ENCODE data around the gene CTXND1.
"Not testable (repeated sequence)": the region's sequence is repeated elsewhere in the genome, so short reads cannot be mapped to it uniquely, and the experiment has no call there.

The CTXND1 gene

DNA sequence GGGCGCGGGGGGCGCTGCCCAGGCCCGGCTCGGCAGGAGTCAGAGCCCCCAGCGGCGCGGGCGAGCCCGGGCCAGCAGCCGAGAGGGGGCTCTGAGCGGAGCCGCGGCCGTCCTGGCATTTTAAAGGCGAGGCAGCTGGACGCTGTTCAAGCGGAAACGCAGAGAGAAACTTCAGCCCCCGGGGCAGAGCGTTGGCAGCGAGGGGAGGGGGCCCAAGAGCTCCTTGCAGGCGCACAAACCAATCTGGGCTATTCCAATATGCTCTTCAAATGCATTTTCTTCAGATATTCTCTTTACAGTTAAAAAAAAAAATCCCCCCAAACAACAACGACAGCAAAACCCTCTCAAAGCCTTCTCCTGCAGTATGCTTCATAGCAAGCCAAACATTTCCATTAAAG is at the start of gene CTXND1:
CTXND1 (minus strand) TSS at position 93 of the 398 bp plus-strand sequence. CDS start 50,264 bp downstream, outside the sequence.
- DNase-seq: no peak

DNA sequence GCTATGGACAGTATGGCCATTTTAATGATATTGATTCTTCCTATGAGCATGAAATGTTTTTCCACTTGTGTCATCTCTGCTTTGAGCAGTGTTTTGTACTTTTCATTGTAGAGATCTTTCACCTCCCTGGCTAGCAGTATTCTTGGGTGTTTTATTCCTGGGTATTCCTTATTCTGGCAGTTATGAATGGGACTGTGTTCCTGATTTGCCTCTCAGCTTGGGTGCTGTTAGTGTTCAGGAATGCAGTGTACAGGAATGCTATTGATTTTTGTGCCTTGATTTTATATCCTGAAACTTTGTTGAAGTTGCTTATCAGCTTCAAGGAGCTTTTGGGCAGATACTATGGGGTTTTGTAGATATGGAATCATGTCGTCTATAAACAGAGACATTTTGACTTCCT is 49.5 kb upstream of the CTXND1 start:
- DNase-seq: no peak

DNA sequence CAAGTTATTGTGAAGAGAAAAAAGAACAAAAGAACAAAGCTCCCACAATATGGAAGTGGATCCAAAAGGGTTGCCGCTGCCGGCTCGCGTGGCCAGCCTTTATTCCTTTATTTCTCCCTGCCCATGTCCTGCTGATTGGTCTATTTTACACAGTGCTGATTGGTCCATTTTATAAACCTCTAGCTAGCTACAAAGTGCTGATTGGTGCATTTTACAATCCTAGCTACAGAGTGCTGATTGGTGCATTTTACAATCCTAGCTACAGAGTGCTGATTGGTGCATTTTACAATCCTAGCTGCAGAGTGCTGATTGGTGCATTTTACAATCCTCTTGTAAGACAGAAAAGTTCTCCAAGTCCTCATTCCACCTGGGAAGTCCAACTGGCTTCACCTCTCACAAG is 43.8 kb upstream of the CTXND1 start:
- not testable (repeated sequence) for DNase-seq

DNA sequence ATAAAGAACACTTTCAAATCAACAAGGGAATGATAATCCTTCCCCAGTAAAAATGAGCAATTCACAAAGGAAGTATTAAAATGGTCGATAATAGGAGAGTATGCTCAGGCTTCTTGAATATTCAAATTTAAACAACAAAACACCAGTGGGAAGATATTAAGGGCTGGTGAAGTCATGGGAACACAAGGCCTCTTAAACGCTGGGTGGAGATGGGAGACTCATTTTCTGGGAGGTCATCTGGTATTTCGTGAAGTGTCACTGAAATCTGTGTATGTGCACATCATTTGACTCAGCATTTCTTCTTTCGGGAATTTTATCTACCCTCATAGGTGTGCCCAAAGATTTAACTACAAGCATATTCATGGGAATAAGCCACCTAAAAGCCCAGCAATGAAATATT is 40.1 kb upstream of the CTXND1 start:
- DNase-seq: no peak

DNA sequence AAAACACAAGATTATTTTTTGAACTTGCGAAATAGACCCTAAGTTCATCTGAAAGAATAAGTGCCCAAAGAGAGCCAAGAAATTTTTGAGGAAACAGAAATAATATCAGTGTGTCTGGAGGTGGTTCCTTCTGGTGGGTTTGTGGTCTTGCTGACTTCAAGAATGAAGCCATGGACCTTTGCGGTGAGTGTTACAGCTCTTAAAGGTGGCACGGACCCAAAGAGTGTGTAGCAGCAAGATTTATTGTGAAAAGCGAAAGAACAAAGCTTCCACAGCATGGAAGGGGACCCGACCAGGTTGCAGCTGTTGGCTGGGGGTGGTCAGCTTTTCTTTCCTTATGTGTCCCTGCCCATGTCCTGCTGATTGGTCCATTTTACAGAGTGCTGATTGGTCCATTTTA is 38.9 kb upstream of the CTXND1 start:
- DNase-seq: not testable (repeated sequence)

DNA sequence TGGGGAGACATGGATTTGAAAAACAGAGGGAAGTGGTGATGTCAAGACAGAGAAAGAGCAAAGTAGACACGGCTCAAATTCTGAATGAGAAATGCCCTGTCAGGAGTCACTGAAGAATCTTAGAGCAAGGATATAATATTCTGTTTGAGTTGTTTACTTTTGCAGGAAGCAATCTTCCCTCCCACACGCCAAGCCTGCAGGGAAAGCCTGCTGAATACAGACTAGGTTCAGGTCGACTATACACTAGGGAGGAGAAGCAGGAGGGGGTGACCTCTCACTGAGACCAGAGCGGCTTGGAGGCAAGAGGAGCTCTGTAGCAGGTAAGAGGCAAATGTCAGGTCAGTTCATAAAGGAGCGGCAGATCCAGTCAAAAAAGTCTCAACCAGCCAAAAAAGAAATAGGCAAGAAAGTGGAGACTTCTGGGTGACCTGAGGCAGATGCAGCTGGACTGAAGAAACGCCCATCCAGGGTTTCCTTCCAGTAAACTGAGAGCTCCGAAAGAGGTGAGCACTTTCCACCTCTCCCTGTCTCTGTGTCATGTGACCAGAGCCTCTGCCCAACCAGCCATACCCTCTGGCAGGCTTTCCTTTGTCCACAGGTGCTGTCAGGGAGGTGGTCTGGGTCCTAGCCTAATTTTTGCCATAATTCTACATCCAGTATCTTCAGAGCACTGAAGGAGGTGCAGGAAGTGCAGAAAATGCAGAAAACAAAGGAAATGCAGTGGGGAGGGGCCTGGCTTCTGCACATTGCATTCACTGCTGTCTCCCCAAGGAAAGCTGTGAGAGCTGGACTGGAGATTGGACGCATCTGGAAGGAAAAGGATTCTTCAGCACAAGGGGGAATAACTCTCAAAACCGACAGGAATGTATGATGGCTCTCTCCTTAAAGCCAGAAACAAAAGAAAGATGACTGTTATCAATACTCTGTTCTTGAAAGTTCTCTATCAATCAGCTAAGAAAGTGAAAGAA is 37.8 kb upstream of the CTXND1 start:
- DNase-seq: no peak

DNA sequence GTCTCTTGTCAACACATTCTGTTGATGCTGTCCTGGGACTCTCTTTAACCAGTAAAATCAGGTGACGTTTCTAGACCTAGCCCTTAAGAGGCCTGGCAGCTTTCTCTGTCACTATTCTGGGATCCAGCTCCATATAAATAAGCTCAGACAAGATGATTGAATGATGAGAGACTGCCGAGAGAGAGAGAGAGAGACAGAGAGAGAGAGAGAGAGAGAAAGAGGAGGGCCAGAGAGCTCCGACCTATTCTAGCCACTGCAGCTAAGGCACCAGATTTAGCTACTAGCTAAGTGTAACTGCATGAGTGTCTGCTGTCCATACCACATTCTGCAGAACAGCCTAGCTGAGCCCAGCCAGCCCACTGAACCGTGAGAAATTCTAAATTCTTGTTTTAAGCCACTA is 36.1 kb upstream of the CTXND1 start:
- DNase-seq: no peak

DNA sequence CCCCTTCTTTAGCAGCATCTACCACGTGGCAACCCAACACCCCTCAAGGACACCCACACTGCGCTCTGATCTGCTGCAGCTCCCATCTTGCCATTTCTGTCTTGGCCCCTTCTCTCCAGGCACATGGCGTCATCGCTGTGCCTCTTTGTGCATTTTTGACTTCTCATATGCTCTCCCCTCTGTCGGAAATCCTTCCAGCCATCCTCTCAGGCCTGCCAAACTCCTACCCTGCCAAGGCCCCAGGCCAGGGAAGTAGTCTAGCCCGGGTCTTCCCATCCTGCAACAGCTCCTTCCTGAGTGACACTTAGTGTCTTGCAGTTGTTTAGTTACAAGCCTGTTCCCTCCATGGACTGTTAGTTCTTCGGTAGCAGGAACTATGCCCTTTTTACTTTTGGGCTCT is 34.0 kb upstream of the CTXND1 start:
- DNase-seq: no peak

DNA sequence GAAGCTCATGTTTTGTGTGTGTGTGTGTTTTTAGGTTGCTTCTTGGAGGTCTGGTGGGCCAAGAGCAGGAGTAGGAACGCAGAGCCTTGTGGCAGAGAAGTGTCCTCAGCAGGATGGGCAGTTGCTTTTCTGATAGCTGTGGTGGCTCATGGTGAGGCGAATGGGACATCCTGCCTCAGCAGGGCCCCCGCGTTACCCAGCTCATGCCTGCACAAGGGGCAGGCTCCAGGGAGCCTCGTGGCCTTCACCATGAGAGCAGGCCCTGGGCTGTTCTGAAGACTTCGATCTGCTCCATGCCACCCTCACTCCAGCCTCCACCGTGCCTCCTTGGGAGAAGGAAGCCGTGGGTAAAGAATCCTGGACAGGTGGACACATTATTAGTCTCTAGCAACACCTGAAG is 33.4 kb upstream of the CTXND1 start:
- DNase-seq: no peak

DNA sequence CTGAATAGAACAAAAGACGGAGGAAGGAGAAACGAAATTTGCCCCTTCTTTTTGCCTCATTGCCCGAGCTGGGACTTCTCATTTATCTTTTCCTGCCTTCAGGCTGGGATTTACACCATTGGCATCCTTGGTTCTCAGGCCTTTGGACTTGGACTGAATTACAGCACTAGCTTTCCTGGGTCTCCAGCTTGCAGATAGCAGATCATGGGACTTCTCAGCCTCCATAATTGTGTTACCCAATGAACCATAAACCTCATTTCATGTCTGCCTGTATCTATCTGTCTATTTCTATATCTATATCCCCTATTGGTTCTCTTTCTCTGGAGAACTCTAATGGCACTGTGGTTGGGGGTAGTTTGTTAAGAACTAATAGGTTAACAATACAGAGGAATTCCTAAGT is 31.5 kb upstream of the CTXND1 start:
- no peak for DNase-seq

DNA sequence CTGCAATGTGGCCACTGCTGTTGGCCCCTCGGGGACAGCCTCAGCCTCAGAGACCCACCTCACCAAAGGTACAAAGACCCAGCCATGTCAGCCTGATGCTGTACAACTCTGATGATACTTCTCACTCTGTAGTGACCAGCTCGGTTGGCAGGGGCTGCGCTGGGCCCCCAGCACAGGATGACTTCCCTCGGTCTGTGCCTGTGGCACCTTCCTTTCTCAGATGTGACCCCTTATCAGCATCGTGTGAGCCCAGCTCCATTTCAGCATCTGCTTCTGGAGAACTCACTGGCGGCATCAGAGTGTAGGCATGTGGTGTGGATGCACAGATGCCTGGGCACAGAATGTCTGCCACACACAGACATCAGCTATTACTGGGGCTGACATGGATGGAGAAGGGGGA is 25.1 kb upstream of the CTXND1 start:
- no peak for DNase-seq

DNA sequence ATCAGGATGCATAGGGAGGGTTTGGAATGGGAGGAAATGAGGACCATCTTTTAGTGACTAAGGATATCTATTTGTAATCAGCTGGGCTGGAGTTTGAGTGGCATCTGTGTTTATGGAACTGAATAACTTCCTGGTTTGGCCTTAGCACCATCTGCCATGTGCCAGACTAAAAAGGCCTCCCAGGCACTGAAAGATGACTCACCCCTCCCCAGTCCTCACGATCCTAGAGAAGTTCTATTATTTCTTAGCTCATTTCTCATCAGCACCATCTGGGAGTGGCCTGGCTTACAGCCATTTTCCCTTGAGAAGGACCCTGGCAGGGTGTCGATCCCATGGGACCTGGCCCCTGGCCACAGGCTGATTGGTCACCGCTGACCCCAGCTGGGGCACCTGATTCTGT is 23.9 kb upstream of the CTXND1 start:
- DNase-seq: no peak

DNA sequence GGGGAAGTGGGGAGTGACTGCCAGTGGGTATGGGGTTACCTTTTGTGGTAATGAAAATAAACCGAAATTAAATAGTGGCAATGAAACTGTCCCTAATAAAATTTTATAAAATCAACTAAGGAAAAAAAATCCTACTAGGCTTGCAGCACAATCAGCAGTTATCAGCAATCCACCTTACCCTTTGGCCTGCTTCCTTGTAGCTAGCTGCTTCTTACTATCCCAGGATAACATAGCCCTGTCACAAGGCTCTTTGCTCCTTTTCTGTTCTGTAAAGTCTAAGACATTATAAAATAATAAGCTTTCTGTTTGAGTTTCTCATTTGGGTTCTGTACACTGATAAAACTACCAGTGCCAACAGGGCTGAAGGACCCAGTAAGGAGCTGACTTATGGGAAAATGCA is 23.0 kb upstream of the CTXND1 start:
- DNase-seq: no peak

DNA sequence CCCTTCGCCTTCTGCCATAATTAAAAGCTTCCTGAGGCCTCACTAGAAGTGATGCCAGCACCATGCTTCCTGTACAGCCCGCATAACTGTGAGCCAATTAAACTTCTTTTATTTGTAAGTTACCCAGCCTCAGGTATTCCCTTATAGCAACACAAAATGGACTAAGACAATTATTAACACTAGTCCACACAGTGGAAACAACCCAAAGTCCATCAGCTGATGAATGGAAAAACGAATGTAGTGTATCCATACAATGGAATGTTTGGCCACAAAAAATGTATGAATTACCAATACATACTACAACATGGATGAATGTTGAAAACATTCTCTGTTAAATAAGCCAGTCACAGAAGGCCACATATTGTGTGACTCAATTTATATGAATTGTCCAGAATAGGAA is 22.5 kb upstream of the CTXND1 start:
- DNase-seq: no peak

DNA sequence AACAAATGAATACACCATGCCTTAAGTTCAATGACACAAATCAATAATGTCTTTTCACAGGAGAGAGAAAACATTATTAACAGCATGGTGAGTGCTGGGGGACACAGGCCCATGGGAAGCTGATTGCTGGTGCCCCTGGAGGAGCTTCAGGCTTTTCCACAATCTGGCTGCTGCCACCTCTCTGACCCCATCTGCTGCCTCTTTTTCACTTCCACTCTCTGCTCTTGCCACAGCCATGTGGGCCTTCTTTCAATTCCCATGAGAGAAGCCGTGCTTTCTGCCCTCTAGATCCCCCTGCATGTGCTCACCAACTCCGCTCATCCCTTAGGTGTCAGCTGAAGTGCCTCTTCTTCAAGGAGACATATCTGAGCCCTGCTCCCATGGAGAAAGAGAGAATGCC is 21.0 kb upstream of the CTXND1 start:
- no peak for DNase-seq

DNA sequence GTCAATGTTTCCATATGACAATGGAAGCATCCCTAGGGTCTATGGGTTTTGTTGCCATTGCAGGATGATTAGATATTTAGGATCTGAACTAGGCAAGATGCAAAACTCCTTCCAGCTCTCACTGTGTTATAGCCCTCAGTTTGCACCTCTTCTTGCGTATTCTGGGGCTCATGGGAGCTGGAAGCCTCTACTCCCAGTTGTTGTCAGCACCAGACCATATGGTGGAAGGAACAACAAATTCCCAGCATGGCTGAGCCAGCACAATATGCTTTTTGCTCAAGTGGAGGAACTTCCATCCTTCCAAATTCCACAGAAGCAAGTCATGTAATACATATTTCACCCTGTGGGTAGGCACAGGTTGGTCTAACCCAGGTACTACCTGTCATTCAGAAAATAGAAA is 18.5 kb upstream of the CTXND1 start:
- no peak for DNase-seq

DNA sequence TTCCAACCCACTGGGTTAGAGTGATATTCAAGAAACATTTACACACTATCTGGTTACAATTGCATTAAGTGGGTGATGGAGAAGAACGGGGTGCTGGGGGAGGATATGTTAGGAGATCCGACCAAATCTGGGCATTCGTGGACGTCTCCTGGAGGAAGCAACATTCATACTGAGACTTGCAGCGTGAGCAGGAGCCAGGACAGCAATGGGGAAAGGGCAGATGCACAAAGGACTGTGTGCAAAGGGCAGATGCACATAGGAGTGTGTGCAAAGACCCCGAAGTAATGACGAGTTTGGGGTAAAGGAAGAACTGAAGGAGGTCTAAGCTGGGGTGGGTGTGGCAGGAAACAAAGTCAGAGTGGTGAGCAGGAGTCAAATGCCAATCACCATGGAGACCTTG is 16.1 kb upstream of the CTXND1 start:
- DNase-seq: no peak

DNA sequence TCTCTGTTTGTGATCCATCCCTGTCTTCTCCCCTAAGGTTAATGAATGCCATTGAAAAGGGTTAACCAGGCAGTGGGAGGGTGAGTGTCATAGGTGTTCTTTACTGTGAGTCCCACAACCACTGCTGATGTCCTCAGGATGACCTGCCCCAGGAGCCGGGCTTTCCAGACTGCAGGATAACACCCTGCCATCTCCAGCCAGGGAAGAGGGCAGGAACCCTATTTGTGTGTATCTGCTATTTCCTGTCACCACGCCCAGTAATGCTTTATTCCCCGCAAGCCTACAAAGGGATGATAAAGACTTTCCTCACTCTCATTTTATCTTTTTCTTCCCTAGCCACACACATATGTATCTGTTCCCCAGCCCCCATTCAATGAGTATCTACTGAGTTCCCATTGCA is 15.6 kb upstream of the CTXND1 start:
- DNase-seq: no peak

DNA sequence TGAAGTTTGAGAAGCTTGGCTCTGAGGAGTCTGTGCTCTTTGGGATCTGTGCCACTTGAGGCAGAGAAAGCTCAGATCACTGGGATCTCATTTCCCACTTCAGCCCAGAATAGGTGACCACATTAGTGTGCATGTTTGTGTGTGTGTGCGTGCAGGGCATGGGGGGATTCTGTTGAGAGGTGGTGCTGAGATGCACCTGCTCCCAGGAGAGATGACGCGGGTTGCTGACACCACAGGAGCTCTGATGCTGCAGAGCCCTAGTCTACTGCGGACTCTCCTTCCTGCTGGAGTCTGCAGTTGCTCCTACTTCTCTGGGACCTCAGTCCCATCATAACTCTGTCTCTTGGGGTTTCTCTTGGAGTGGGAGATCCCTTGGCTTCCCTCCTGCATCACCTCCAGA is 14.7 kb upstream of the CTXND1 start:
- no peak for DNase-seq

DNA sequence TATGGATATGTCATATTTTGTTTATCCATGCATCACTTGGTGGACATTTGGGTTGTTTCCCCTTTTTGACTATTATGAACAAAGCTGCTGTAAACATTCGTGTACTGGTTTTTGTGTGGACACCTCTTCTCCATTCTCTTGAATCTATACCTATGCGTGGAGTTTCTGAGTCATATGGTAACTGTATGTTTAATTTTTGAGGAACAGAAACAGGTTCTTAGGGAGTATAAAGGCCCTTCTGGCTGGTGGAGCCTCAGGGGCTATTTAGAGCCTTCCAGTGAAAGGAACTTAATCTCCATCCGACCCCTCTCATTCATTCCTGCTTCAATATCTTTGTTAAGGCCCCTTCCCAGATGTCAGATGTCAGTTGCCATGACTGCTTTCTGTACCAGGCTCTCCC is 14.1 kb upstream of the CTXND1 start:
- no peak for DNase-seq

DNA sequence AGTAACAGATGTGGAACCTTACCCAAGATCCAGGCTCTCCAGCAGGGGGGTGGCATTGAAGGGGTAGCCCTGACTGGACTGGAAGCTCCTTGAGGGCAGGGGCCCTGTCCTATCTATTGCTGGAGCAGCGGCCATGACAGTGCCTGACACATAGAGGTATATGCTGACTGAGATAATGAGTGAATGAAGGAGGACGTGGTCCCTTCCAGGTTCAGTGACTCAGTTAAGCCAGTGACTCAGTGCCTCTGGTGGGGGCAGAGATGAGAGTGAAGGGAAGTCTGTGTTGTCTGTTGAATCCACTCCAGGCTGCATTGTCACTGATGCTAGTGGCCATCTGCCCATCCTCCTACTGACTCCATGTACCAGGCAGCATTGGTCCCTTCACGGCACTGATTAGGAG is 13.0 kb upstream of the CTXND1 start:
- DNase-seq: no peak

DNA sequence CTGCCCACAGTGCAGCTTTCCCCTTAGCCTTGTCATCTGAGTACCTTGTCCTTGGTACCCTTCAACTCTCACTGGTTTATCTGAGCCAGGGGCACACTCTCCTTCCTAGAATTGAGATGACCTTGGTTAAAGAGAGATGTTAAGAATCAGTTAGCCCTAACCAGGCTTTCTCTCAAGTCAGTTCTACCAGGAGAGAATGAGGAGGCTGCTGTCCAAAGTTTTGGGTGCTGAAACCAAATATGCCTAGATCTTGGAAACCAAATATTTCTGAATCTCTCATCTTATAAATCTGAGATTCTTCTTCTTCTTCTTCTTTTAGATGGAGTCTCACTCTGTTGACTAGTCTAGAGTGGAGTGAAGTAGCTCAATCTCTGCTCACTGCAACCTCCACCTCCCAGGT is 12.0 kb upstream of the CTXND1 start:
- DNase-seq: no peak

DNA sequence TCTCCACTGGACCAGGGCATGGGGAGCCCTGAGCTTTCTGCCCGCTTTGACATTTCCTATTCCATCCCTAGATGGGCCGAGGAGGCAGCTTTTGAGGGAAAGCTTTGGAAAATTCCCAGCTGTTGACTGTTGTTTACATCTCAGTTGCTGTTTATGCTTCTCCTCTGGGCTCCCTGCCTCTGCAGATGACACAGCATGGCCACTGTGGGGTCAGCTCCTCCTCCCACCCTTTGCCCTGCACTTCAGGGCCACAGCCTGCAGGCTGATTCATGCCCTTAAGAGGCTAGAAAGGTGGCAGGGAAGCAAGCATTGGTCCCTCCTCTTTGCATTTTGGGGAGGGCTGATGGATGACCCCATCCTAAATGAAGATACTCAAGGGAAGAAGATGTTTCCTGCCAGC is 8.5 kb upstream of the CTXND1 start:
- DNase-seq: no peak

DNA sequence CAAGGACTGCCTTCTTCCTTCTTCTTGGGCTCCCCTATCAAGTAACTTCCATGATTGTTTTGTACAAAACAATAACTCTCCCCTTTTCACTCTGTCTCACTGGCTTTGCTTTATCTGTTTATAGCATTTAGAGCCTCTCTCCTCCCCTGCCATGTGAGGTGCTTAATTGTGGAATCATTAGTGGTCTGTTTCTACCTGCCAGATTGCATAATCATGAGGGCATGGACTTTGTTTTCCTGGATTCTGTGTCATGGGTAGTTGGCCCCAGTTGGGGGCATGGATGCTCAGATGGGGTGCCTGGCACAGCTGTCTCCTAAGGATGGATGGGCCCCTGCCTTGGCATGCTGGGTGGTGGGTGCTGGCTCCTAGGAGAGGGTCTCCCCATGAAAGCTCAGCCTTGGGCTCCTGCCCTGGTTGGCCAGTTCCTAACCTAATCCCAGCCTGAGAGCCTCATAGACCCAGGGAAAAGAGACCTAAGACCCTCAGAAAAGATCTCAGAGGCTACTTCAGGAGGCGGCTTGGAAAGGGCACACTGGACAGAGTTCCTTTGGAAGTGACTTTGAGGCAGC is 8.0 kb upstream of the CTXND1 start:
- DNase-seq: no peak
